Gastrocnemius medialis (tissue), 4 donors: Measurements from ENCODE around the gene SLC24A3.

Experiments used
- CTCF ChIP-seq, 5 experiments: fragments of 450-650 bp in 3 of 5; fragments of 200-600 bp in 2 of 5; sonication (generic) in 2 of 5; IDR thresholded peaks in 4 of 5; conservative IDR thresholded peaks in 1 of 5; 1 replicate in 4 of 5; 2 replicates in 1 of 5; pipeline ENCODE4 v1.5.1; 2016 to 2019; ENCODE audit warnings: antibody characterized with exemption in 5 of 5, mild to moderate bottlenecking in 3 of 5, moderate library complexity in 3 of 5
- POLR2A ChIP-seq, 2 donors: fragments of 450-650 bp; IDR thresholded peaks; one replicate each; pipeline ENCODE4 v1.6.1; 2017; ENCODE audit warnings: antibody characterized with exemption in 2 of 2, mild to moderate bottlenecking in 2 of 2, moderate library complexity in 2 of 2

GRCh38 chr20:19419396-19419795 is 207.0 kb downstream of the SLC24A3 start:
- TF ChIP-seq CTCF (IDR thresholded peaks at IDR 0.05 in 4 of 5, conservative IDR thresholded peaks at IDR 0.05 in 1 of 5) (no peak), POLR2A (IDR thresholded peaks at IDR 0.05) (no peak)
